Ureter (tissue), 1 donor: Measurements from ENCODE around the gene MESD. TPM values are rescaled to one million over a fixed set of nuclear protein-coding genes. Genes with fewer than 3 reads are reported as not detected.

Source experiments
- DNase-seq: peaks from one replicate; pipeline ENCODE4 v3.0.0-alpha.2; 2020; ENCODE audit warnings: low spot score
- total RNA-seq: library from RNA; stranded (reverse); gene quantifications from one replicate; pipeline ENCODE4 v1.2.4, GENCODE V29; 2023
- donor health status: DM: yes; HTN: yes; CAD: no.

The MESD gene
- total RNA-seq, 1 donor from 2014 or later, result 37.6 TPM

GRCh38 chr15:80937718-80938117 lies 51.9 kb downstream of the MESD start:
- no peak for DNase-seq

- no peak for DNase-seq
Measured at GRCh38 chr15:80936288-80937078, 53.1 kb downstream of the MESD start.

GRCh38 chr15:80934761-80935221 lies 54.8 kb downstream of the MESD start:
- no peak for DNase-seq

- peak; percentile 46 for DNase-seq
Measured at GRCh38 chr15:80932989-80933388, 56.6 kb downstream of the MESD start.

DNA sequence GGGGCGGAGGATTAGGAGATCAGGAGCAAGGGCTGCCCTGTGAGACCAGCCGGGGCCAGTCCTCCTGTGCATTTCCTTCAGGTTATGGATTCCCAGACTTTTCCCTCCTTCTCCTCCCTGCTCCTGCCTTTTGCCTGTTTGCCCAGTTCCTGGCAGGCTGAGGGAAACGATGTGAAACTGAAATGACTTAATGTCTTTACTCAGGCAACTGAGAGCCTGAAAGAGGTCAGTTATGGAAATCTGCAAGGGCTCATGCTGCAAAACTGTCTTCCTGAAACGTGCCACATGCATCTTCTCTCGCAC lies 57.2 kb downstream of the MESD start:
- no peak for DNase-seq

- DNase-seq, result no peak
Measured at GRCh38 chr15:80931721-80932512, 57.7 kb downstream of the MESD start.

GRCh38 chr15:80931191-80931590 lies 58.4 kb downstream of the MESD start:
- DNase-seq, result no peak

- DNase-seq, result no peak
Measured at GRCh38 chr15:80929689-80930088, 59.9 kb downstream of the MESD start.

- DNase-seq, result no peak
Measured at GRCh38 chr15:80929225-80929624, 60.4 kb downstream of the MESD start.

- no peak for DNase-seq
Measured at GRCh38 chr15:80926126-80926525, 63.5 kb downstream of the MESD start.

- DNase-seq, result no peak
Measured at GRCh38 chr15:80925597-80926059, 64.0 kb downstream of the MESD start.

- no peak for DNase-seq
Measured at GRCh38 chr15:80924278-80924677, 65.3 kb downstream of the MESD start.

GRCh38 chr15:80923668-80924067 lies 66.0 kb downstream of the MESD start:
- no peak for DNase-seq

- no peak for DNase-seq
Measured at GRCh38 chr15:80921736-80922410, 67.7 kb downstream of the MESD start.

DNA sequence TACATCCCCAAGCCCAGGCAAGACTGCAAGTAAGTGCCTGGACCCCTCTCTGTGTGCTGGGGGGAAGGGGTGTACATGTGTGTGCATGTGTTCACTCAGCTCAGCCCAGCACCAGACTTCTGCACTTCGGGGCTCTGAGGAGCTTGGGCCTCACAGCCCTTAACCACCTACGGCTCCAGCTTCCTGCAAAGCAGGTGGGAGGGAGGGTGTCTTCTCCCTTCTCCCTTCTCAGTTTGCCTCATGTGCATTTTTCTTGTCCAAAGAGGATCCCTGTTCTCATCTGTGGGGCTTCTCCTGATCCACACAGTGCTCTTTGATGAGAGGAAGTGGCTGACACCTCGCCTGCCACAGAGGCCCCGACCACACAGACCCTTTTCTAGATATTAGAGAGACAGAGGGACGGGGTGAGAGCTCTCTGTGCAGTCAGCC lies 69.3 kb downstream of the MESD start:
- no peak for DNase-seq

DNA sequence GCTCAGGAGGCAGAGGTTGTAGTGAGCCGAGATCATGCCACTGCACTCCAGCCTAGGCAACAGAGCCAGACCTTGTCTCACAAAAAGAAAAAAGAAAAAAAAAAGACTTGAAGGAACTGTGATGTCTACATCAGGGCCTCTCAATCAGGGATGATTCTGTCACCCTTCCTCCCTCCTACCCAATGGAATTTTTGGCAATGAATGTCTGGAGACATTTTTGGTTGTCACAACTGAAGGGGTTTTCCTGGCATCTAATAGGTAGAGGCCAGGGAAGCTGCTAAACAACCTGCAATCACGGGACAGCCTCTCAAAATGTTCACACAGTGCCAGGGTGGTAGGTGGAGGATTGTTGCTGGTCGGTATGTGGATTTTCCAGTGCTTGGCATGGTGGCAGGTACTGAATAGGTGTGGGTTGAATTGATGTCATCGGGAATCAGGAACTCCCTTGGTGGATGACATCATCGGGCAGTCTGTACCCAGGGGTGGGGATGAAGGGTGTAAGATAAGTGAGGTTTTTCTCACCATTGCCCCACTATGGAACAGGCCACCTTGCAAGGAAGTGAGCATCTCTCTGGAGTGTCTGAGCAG lies 71.3 kb downstream of the MESD start:
- no peak for DNase-seq

DNA sequence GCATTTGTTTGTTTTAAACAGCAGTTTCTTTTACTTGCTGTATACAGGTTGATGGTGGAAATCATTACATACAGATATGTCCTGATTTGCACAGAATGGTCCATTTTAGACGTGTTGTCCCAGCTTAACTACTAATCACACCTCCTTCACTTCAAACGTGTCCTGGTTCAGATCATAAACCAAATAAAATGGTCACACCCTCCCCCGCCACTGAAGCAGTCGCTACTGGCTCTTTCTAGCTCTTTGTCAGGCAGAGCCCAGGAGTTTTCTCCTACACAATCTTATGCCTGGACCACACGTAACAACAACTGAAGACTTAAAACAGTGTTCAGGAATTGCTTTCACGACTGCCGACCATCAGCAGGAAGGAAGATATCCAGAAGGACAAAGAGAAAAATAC lies 73.6 kb downstream of the MESD start:
- DNase-seq, result no peak

GRCh38 chr15:80915472-80915871 lies 74.1 kb downstream of the MESD start:
- no peak for DNase-seq

DNA sequence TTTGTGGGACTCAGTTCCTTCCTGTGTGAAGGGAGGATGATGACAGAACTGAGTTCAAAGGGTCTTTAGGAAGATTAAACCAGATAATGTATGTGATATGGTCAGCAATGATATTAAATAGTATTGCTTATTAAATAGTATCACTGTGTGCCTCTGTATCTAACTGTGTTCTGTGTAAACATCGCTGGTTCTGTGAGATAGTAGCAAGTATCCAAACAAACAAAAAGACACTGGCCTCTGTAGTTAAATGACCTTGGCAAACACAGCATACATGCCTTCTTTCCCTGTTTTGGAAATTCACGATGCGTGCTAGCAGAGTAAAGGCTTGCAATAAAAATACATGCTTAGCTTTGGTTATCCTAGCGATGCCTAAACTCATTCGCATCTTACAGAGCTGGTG lies 76.1 kb downstream of the MESD start:
- DNase-seq, result no peak

DNA sequence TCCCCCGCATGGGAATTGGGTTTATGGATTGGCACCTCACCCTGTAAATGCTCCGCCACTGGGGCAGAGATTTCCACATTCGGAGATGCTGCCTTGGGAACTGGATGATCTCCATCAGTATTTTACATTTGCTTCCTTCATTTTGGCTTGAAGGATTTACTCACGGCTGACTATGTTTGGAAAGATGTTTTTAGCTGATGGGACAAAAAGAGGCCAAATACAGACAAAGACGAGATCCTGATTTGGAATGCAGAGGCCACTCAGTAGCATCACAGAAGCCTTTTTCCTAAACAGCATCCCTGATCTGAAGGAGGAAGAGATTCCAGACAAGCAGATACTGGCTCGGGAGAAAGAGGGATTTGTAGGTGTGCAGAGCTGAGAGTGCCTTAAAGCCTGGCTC lies 76.9 kb downstream of the MESD start:
- DNase-seq, result no peak

DNA sequence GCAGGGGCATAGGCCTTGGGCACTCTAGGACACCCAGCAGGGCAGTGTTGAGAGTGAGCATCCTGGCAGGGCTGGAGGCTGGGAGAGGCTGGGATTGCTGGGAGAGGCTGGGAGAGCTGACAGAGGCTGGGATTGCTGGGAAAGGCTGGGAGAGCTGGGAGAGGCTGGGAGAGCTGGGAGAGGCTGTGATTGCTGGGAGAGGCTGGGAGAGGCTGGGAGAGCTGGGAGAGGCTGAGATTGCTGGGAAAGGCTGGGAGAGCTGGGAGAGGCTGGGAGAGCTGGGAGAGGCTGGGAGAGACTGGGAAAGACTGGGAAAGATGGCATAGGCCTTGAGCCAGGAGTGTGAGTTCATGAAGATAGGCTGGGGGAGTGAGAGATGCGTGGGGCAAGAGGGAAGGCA lies 77.8 kb downstream of the MESD start:
- no peak for DNase-seq

DNA sequence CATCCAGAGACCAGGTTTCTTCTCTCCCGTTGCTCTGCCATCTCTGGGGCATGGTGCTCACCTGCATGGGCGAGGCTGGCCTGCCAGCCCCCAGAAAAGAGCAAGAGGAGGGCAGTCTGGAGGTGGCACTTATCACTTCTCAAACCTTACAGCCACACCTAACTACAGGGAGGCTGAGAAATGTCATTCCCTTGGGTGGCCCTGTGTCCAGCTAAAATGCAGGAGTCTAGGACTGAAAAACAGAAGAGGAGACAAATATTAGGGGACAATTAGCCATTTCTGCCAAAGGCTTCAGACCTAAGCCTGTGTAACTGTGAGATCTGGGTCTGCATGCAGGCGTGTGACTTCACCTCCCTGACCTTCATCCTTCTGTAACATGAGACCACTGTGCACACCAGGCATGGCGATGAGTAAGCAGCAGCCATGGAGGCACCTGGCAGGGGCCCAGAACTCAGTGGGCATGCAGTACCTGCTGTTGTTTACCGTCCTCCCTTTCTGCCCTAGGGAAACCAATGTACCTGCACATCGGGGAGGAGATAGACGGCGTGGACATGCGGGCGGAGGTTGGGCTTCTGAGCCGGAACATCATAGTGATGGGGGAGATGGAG lies 83.4 kb downstream of the MESD start:
- no peak for DNase-seq
